NOMO-1 (cell line): ENCODE measurements around the gene INSR.

Experiments
- DNase-seq, 2 experiments: peaks; one replicate each; lab custom pipeline; 2025; ENCODE audit not compliant: unreplicated experiment in 2 of 2; lab: John Stamatoyannopoulos, UW

Gene INSR

GRCh38 chr19:7297742-7298141 lies 3.5 kb upstream of the INSR start:
- no peak for DNase-seq

- DNase-seq = no peak
These were observed 1.8 kb upstream of the INSR start for GRCh38 chr19:7295912-7296536.

GRCh38 chr19:7294558-7295212 lies 471 bp upstream of the INSR start:
- DNase-seq = peak; percentile 68 to 80

- DNase-seq = peak in 1 of 2 experiments; percentile 11
These were observed 1.1 kb downstream of the INSR start for GRCh38 chr19:7292950-7293761.

- no peak for DNase-seq
These were observed 1.8 kb downstream of the INSR start for GRCh38 chr19:7292352-7292949.

- DNase-seq = no peak
These were observed 5.2 kb downstream of the INSR start for GRCh38 chr19:7288977-7289376.

GRCh38 chr19:7288131-7288530 lies 6.1 kb downstream of the INSR start:
- DNase-seq = no peak

- DNase-seq = no peak
These were observed 6.5 kb downstream of the INSR start for GRCh38 chr19:7287722-7288121.

- no peak for DNase-seq
These were observed 13.1 kb downstream of the INSR start for GRCh38 chr19:7280940-7281666.

GRCh38 chr19:7272856-7273578 lies 21.2 kb downstream of the INSR start:
- DNase-seq = peak; percentile 64 to 96

GRCh38 chr19:7268705-7269098 lies 25.5 kb downstream of the INSR start:
- DNase-seq = no peak

GRCh38 chr19:7267792-7268704 lies 26.2 kb downstream of the INSR start:
- DNase-seq = peak; percentile 97

GRCh38 chr19:7266832-7267231 lies 27.4 kb downstream of the INSR start:
- no peak for DNase-seq

- peak; percentile 64 to 65 for DNase-seq
These were observed 28.3 kb downstream of the INSR start for GRCh38 chr19:7265963-7266362.

GRCh38 chr19:7264858-7265257 lies 29.4 kb downstream of the INSR start:
- DNase-seq = no peak

- no peak for DNase-seq
These were observed 30.7 kb downstream of the INSR start for GRCh38 chr19:7263521-7263920.

- DNase-seq = no peak
These were observed 31.1 kb downstream of the INSR start for GRCh38 chr19:7263066-7263465.

- no peak for DNase-seq
These were observed 31.7 kb downstream of the INSR start for GRCh38 chr19:7262470-7262869.

GRCh38 chr19:7260161-7260560 lies 34.1 kb downstream of the INSR start:
- no peak for DNase-seq
